HG03439 (cell line): Measurements from ENCODE around the gene CACNB3.
"Not testable (repeated sequence)": the region's sequence is repeated elsewhere in the genome, so short reads cannot be mapped to it uniquely, and the experiment has no call there.

Experiments used
- ATAC-seq: cut with Tn5 transposase; IDR thresholded peaks from one replicate; pipeline ENCODE4 v1.9.1; 2021; ENCODE audit warnings: mild to moderate bottlenecking, moderate library complexity; ENCODE audit not compliant: unreplicated experiment

CACNB3 gene

DNA sequence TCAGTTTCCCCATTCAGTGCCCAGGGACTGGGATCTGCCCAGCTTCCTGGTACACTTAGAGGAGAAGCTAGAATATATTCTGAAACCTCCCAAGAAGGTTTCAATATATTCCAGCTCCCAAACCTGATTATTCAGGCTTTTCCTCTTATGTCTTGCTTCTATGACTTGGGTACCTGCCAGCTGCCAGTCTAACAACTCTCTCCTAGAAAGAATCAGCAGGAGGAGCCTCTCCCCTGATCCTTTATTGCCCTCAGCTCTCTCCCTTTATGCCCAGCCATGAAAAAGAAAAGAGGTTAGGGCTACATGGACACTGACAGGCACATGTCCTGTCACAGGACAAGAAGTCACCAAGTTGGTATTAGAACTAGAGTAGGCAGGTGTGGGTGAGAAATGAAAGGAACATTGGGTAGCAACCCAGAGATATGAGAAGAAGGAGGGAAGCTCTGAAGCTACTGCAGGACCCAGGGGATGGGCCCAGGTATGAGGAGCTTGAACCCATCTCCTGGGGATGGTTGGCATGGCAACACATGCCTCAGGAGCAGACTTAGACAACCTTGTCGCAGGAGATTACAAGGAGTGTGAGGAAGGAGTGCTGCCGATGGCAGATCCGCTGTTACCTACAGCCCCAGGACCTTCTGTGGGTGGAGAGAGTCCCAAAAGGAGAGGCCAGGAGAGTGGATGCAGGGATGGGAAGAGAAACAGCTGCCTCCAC, 2.0 kb upstream of the CACNB3 start:
- no peak for ATAC-seq

DNA sequence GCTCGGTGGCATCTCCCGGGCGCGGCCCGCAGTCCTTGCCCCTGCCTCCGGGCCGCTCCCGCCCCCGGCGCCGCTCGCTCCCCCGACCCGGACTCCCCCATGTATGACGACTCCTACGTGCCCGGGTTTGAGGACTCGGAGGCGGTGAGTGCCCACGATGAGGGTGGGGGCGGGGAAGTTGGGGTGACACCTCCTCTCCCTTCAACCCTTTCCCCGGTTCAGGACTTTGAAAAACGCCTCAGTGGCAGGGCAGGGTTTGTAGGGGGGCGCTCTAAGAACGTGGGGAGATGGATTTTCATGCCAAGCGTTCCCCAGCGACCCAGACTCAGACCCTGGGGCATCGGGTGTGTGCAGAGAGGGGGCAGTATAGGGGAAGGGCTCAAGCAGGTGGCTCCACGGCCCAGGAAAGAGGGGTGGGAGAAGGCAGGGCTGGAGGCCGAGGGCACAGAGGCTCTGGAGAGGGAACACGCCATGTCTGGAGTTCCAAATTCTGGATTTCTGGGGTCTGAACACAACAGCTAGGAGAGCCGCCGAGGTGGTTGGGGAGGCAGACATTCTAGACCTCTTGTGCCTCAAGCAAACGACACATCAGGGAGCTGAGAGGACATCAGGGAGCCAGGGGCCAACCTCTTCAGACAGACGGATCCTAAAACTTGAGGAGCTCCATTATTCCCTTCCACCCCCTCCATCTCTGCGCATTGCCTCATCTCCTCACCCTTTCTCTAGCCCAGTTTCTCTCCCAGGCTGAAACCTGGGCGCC, 715 bp downstream of the CACNB3 start:
- ATAC-seq, result no peak

DNA sequence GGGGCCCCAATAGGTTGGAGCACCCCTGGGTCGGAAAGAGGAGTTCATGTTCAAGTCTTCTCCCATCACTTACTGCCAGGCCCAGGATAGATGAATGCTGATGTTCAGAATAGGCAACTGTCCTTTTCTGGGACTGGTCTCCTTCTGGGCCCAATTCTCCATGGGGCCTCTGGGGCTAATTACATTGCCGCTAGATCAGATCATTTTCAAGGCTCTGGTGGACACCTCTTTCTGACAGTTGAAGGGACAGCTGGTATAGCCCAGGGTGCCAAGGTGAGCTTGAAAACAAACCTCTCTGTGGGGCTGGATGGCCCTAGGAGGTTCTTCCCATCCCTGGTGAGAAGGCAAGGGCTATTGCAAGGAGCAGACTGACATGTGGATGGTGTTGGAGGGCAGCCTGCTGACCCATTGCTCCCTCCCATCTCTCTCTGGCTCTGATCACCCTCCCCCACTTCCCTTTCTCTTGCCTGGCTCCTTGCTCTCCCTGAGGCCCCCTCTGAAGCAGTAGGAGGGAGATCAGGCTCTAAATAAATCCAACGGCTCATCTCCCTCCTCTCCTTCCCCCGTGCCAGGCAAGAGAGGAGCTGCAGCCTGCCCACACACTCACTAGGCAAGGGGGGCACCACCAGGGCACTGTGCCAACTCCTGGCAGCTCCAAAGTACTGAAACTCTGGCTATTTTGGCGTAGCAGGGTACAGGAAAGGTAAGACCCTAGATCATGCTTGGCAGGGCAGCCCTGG, 1.9 kb downstream of the CACNB3 start:
- ATAC-seq, result no peak

DNA sequence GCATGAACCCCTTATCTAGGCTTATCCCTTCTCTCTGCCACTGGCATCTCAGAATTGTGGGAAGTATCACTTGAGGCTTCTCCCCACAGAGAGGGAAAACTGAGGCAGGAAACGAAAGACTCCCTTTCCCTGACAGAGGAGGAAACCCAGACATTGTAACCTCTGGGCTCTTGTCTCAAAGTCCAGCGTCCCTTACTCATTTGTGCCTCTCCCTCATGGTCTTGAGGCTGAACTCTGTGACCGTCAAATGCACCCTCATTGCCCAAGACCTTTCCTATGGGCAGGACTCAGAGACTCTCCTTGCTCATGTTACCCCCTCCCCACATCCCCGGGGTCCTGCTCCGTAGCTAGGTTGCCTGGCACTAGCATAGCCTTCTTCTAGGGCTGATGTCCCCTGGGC, 3.8 kb downstream of the CACNB3 start:
- ATAC-seq, result no peak

DNA sequence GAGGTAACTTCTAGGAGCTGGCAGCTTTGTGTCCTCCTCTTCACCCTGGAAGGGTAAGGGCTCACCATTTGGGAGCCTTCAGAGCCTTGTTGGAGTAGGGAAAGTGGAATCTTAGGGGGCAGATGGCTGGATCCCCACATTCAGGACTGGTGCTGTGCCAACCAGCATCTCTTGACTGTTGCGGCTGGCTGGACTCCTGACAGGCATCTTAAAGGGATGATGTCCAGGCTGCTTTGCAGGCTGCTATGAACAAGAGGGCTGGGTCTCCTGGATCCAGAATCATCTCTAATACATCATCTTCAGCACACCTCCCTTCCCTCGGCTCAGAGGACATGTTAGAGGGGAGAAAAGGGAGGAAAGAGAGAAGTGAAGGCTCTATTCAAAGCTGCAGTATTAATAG, 4.4 kb downstream of the CACNB3 start:
- no peak for ATAC-seq

DNA sequence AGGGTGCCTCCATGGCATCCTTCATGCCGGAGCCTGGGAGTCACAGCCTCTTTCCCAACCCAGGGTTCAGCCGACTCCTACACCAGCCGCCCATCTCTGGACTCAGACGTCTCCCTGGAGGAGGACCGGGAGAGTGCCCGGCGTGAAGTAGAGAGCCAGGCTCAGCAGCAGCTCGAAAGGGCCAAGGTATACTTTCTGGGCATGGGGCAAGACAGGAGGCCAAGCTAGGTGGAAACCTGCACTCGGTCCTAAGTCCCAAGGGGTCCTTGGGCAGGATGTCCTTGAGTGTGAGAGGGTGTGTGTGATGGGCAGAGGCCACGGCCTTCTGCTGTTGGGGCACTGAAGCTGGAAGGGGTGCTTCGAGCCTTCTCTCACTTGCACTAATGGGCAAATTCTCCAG, 5.0 kb downstream of the CACNB3 start:
- no peak for ATAC-seq

DNA sequence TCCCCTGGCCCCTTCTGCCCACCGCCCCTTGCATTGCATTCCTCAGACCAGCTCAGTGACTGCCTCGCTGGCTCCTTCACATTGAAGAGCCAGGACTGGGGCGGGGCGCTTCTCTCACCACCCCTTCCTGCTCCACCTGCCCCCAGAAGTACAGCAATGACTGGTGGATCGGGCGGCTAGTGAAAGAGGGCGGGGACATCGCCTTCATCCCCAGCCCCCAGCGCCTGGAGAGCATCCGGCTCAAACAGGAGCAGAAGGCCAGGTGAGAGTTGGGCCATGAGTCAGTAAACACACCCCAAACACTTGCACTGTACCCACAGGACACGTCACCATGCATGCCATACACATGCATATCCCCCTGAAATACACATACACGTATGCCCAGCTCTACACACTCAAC, 5.8 kb downstream of the CACNB3 start:
- ATAC-seq, result no peak

DNA sequence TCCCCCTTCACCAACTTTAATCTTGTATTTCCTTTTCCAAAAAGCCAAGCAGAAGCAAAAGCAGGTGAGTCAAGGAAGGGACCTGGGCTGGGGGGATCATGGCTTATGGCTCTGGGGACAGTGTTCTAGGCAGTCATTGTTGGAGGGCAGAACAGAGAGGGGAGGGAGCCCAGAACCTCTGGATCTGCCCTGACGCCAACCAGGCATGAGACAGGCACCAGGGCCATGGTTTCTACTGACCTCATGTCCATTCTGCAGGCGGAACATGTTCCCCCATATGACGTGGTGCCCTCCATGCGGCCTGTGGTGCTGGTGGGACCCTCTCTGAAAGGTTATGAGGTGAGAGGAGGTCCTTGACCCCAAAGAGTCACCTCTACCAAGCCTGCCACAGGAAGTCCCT, 6.6 kb downstream of the CACNB3 start:
- no peak for ATAC-seq

DNA sequence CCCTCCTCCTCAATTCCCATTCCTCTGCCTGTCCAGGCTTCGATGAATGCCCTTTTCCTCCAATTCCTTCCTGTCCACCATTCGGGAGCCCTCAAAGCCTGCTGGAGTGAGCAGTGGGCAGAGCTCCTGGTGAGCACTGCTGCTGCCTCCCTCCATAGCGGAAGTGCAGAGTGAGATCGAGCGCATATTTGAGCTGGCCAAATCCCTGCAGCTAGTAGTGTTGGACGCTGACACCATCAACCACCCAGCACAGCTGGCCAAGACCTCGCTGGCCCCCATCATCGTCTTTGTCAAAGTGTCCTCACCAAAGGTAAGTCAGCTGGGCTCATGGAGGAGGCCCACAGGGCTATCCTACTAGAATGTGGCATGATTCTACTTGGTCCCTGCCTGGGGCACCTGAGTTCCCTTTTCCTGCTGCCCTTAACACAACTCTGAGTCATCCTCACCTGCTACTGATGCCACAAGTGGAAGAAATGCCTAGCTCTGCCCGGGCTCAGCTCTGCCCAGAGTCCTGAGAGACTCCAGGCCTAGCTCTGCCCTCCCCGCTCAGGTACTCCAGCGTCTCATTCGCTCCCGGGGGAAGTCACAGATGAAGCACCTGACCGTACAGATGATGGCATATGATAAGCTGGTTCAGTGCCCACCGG, 8.0 kb downstream of the CACNB3 start:
- ATAC-seq, result no peak

DNA sequence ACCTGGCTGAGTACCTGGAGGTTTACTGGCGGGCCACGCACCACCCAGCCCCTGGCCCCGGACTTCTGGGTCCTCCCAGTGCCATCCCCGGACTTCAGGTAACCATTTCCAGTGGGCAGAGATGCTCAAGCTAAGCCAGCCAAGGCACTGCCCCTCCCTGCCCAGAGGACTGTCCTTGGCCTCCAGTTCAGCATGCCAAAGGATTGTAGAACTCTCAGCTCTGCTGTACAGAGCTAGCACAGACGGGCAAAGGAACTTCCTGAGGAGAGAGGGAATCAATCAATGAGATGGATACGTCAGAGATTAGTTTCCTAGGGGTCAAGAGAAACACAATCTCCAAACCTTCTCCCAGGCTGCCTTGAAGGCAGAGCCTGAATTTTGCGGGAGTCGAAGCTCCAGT, 8.7 kb downstream of the CACNB3 start:
- ATAC-seq, result no peak

DNA sequence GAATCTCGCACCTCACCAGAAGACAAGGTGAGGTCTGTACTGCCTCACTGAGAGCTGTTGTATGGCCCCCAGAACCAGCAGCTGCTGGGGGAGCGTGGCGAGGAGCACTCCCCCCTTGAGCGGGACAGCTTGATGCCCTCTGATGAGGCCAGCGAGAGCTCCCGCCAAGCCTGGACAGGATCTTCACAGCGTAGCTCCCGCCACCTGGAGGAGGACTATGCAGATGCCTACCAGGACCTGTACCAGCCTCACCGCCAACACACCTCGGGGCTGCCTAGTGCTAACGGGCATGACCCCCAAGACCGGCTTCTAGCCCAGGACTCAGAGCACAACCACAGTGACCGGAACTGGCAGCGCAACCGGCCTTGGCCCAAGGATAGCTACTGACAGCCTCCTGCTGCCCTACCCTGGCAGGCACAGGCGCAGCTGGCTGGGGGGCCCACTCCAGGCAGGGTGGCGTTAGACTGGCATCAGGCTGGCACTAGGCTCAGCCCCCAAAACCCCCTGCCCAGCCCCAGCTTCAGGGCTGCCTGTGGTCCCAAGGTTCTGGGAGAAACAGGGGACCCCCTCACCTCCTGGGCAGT, 9.3 kb downstream of the CACNB3 start:
- no peak for ATAC-seq

DNA sequence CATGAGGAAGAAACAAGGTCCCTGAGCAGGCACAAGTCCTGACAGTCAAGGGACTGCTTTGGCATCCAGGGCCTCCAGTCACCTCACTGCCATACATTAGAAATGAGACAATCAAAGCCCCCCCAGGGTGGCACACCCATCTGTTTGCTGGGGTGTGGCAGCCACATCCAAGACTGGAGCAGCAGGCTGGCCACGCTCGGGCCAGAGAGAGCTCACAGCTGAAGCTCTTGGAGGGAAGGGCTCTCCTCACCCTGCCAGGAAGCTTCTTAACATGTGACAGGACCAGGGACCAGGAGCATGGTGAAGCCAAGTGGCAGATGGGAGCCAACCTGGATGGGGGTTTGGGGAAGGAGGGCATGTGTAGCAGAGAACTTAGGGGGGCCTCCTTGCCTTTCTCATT, 10.0 kb downstream of the CACNB3 start:
- ATAC-seq, result no peak

DNA sequence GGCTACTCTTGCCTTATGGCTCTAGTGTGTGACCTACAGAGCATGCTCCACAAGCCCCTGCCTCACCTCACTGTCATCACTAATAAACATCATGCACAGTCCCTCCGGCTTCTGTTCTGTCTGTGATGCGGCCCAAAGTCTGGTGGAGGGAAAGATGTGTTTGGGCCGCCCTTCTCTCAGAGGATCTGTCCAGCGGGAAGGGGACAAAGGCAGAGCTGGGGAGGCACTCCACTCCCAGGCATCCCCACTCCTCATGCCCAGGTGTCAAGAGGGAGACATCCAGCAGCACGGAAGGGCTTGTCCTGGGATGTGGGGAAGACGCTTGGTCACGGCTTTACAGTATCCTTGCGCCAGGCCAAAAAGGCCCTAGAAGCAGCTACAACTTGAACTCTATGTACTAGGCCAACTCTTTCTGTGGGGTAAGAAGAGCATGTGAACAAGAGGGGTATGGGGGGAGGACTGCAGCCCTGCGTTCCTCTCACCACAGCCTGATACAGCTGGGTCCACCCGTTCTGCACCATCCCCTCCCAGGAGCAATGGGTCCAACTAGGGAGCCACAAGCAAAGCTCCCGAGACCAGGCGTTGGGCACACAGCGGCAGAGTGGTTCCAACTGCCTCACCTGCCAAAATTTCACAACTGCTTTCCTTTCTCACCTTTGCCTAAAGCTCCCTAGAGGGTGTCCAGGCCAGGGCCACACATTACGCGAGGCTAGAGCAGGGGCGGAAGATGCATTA, 10.7 kb downstream of the CACNB3 start:
- ATAC-seq, result no peak

DNA sequence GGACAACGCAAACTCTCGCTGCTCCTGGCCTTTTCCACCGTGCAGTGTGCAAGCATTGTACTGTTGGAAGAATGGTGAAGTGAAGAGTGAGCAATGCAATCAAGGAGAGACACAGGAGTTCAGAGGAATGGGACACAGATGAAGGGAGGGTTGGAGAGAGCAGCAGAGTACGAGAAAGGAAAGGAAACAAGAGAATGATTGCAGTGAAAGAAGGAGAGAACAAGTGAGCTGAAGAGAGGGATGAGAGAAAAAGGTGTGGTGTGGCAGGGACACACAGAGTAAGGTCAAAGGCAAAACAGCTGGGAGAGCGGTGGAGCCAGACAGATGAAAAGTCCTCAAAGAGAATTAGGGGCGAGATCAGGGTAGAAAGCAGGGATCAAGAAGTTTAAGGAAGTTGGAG, 13.0 kb downstream of the CACNB3 start:
- ATAC-seq, result no peak

DNA sequence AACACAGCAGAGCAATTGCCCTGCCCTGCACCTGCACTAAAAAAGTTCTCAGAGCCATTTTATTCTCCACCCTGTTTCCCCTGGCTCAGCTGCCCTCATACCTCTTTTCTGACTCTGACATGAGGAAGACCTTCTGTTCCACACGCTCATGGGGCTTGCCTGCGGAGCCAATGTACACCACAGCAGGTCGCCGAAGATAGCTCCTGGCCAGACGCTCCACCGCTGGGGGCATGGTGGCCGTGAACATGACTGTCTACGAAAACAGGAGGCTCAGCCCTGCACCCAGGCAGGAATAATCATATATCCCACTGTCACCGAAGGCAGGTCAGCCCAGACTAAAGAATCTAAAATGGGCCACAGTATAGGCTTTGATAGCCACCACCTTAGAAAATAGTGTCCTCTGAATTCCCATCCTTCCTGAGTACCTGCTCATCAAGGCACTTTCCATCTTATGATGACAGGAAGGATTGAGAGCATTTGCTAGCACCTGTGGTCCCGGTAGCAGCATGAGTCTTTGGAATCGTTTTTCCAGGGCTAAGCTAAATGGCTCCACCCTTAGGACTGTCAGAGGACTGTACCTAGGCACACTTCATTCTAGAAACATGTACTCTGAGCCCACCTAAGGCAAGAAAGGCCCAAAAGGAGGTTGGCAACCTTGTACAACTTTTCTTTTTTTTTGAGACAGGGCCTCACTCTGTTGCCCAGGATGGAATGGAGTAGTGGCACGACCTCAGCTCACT, 14.2 kb downstream of the CACNB3 start:
- ATAC-seq, result no peak

DNA sequence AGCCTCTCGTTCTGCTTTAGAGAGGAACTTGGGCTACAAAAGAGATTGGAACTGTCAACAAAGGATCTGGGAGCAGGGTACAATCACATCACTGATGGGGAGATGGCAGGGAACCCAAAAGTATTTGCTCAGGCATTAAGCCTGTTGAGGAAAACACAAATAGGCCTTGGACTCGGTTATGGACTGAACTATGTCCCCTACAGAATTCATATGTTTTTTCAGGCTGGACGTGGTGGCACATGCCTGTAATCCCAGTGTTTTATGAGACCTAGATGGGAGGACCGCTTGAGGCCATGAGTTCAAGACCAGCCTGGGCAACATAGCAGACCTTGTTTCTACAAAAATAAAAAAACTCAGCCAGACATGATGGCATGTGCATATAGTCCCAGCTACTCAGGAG, 19.8 kb downstream of the CACNB3 start:
- no peak for ATAC-seq

DNA sequence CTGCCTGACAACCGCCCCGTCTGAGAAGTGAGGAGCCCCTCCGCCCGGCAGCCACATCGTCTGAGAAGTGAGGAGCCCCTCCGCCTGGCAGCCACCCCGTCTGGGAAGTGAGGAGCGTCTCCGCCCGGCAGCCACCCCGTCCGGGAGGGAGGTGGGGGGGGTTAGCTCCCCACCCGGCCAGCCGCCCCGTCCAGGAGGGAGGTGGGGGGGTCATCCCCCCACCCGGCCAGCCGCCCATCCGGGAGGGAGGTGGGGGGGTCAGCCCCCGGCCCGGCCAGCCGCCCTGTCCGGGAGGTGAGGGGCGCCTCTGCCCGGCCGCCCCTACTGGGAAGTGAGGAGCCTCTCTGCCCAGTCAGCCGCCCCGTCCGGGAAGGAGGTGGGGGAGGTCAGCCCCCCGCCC, 23.7 kb downstream of the CACNB3 start:
- not testable (repeated sequence) for ATAC-seq

DNA sequence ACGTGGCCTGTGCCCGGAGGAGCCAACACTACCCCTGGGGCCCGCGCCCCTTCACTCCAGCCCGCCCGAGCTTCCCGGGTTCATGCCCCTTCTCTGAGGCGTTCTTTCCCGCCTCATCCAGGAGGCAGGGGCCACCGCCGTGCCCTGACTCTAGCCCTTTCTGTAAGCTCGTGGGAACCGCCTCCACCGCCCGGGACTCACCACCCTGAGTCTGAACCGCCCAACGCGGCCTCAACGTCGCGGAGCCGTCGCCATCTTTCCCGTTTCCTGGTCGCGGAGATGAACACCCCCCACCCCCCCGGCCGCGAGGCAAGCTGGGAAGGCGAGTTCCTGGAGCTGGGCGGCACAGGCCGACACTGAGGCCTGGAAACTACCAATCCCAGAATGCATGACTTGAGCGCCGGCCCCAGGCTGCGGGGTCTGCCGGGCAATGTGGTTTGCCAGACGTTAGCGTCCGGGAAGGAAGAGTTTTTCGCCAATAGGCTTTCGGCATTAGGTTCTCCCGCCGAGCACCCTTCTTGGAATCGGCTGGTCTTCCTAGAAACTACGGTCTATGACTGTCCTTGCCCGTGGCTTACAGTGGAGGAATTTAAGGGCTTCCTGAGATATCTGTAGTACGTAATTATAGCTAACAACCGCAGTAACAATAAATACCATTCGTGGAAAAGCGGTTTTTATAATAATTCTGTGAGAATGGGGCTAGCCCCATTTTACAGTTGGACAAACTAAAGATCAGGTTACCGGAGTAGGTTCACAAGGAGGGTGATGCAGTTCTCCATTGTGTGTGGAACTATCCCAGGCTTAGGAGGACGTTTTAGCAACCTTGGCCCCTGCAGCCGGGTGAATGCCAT, 33.8 kb downstream of the CACNB3 start, which contains the start of gene DDX23:
Gene DDX23 (minus strand): TSS at position 281 of the 851 bp plus-strand sequence. CDS start 6,381 bp downstream, outside the sequence.
- ATAC-seq, result peak; percentile 91
